ENCODE measurements around the gene CTIF.
A peak's percentile ranks its signal among the peaks of the same experiment; 100 is the strongest.
"Not testable (repeated sequence)": the region's sequence is repeated elsewhere in the genome, so short reads cannot be mapped to it uniquely, and the experiment has no call there.

CTIF gene

DNA sequence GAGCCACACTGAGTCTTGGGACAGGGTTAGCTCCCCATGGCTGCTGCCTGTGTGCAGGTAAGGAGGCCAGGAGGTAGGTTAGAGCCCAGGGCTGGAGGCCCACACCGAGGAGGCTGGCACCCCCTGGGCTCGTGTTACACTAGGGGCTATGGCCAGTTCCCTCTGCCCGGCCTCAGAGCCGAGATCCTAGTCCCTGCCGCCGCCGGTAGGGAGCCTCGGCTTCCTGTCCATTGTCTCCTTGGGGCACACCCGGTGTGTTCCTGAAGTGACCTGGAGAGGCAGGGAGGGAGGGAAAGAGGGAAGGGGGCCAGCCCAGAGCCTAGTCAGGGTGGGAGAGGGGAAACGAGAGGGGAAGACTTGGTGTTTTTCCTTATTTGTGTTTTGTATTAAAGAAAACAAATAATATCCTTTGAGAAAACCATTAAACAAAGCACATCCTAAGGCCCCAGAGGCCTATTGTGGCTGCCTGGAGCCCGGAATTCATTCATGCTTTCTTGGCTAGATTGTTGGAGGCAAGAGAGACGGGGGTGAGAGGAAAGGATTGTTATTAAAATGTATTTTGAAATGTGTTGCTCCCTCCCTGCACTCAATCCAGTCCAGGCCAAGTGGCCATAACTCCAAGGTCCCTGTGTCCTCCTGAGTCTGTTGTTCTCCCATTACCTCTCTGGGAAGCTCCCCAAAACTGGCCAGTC, 170.7 kb downstream of the CTIF start:
- TF ChIP-seq, protein P1, sequence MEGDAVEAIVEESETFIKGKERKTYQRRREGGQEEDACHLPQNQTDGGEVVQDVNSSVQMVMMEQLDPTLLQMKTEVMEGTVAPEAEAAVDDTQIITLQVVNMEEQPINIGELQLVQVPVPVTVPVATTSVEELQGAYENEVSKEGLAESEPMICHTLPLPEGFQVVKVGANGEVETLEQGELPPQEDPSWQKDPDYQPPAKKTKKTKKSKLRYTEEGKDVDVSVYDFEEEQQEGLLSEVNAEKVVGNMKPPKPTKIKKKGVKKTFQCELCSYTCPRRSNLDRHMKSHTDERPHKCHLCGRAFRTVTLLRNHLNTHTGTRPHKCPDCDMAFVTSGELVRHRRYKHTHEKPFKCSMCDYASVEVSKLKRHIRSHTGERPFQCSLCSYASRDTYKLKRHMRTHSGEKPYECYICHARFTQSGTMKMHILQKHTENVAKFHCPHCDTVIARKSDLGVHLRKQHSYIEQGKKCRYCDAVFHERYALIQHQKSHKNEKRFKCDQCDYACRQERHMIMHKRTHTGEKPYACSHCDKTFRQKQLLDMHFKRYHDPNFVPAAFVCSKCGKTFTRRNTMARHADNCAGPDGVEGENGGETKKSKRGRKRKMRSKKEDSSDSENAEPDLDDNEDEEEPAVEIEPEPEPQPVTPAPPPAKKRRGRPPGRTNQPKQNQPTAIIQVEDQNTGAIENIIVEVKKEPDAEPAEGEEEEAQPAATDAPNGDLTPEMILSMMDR (IDR thresholded peaks at IDR 0.05): no peak
- no peak for TF ChIP-seq ZFX (IDR thresholded peaks at IDR 0.05; ENCODE audit: borderline replicate concordance)
- H3K27ac ChIP-seq: no peak overlapping the region

DNA sequence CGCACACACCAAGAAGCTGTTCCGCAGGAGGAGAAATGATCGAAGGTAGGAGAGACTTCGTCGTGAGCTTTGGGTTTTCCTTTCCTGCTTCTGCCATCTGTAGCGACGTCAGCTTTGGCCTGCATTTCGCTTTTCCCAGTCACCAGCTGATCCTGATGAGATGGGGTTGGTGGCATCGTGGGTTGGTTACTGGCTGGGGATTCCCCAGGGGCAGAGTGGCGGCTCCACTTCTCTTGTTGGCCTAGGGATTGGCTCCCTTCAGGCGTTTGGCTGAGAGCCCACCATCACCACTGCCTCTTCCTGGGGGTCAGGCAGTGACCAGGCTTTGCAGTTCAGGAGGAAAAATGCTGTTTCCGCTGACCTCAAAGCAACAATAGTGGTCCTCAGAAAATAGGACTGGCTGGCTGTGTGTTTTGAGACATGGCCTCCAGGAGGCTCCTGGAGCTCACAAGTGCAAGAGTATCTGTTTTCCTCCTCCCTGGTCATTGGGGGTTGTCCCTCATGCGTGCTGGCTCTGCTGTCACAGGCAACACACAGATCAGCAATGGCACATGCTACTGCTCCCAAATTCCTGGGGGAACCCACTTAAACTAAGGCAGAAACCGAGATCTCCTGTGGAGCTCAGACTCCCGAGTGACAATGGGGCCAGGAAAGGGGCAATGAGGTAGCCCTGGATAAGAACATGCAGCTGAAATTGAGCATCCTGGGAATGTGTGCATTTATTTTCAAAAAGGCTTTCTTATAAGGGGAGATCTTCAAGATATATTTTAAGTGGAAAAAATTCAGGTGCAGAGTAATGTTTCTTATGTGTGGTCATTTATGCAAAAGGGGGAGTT, 173.0 kb downstream of the CTIF start:
- H3K27ac ChIP-seq: no peak overlapping the region
- TF ChIP-seq, protein P1 (IDR thresholded peaks at IDR 0.05): peak; percentile 27
- TF ChIP-seq ZFX (IDR thresholded peaks at IDR 0.05; ENCODE audit: borderline replicate concordance): no peak

DNA sequence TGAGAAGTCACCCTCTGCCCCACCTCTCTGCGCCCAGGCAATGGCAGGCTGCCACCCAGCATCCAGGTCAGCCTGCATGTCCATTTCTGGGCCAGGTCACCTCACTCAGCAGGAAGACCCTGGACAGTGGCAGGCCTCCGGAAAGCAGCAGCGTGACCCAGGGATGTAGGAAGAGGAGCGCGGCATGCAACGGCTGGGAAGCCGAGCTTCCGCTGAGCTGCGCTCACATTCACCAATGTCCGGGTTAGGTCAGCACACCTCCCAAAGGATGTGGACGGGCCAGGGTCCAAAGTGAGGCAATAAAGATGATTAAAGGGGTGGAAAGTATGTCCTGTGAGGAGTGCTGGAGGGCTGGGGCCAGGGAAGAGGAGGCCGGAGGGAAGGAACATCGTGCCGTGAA, 174.5 kb downstream of the CTIF start:
- TF ChIP-seq, protein P1 (IDR thresholded peaks at IDR 0.05): no peak
- no peak for TF ChIP-seq ZFX (IDR thresholded peaks at IDR 0.05; ENCODE audit: borderline replicate concordance)
- no peak overlapping the region for H3K27ac ChIP-seq

DNA sequence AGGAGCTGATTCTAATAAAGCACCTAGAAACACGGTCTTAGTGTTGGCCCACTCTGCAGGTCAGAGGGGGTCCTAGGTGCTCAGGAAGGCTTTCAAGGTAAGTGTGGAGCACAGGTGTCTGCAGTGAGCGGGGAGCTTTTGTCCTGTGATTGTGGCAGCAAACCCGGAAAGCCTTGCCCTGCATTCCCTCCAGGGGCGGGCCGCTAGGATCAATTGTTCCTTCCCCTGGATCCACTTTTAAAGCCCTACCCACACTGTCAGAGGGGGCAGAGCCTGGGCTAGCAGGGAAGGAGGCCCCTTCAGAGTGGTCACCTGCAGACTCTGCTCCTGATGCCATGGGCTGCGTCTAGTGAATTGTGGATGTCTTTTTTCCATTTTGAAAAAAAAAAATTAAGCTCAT, 176.0 kb downstream of the CTIF start:
- no peak for TF ChIP-seq ZFX (IDR thresholded peaks at IDR 0.05; ENCODE audit: borderline replicate concordance)
- TF ChIP-seq, protein P1 (IDR thresholded peaks at IDR 0.05): no peak
- no peak overlapping the region for H3K27ac ChIP-seq

DNA sequence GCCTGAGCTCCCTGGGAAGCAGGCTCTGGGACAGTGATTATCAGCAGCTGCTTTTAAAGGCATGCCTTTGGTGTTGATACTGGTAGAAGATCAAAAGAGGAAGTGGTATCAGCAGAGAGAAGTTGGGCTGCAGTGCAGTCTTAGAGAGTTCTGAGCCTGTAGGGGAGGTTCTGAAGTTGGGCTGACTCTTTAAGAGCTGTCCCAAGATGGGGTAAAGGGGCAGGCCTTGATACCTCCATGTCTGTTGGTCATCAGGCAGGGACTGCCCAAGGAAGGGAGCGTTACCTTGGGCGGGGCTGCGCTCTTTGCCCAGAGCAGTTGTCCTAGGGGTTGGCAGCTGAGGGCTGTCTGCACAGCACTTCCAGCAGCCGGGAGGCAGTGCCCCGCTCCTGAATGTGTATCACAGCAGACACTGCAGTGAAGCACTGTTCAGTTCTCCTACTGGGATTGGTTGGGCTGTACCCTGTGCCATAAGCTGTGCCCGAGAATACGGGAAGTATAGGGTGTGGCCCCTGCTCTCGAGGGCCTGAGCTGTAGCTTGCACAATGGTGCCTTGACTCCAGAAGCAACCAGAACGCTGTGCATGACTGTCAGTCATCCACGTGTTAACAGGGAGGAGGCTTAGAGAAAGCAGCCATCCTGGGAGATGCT, 177.0 kb downstream of the CTIF start:
- TF ChIP-seq ZFX (IDR thresholded peaks at IDR 0.05; ENCODE audit: borderline replicate concordance): no peak
- TF ChIP-seq, protein P1 (IDR thresholded peaks at IDR 0.05): no peak

DNA sequence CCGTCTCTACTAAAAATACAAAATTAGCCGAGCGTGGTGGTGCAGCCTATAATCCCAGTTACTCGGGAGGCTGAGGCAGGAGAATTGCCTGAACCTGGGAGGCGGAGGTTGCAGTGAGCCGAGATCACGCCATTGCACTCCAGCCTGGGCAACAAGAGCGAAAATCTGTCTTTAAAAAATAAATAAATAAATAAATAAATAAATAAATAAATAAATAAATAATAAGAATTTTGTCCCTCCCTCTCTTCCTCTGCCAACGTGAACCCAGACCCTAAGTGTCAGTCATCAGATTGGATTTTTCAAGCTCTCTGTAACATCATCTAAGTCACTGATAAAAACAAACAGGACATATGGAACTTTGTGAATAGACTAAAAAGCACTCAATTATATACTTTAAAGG, 178.4 kb downstream of the CTIF start:
- not testable (repeated sequence) for H3K27ac ChIP-seq

More for the DNA sequence above, 177.0 kb downstream of the CTIF start:
- H3K27ac ChIP-seq: no peak overlapping the region

DNA sequence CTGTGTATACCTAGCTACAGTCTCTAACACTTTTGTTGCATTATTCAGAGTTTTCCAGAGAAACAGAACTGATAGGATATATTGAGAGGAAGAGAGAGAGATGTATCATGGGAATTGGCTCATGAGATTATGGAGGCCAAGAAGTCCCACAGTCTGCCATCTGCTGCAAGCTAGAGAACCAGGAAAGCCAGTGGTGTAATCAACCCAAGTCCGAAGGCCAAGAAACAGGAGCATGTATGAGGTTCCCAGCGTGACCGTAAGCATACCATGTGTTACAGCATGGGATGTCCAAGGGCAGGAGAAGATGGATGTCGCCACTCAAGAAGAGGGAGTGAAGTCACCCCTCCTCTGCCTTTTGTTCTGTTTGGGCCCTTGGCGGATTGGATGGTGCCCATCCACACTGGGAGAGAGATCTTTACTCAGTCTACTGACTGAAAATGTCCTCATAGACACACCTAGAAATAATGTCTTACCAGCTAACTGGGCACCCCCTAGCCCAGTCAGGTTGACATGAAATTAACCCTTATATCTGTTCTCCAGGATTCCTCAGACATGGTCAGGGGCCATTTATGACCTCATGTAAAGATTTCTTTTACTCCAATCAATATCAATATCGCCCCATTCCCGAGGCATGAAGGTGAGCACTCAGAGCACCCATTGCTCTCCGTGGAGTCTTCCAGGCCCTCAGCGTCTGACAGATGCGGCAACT, 179.6 kb downstream of the CTIF start:
- H3K27ac ChIP-seq: no peak overlapping the region
- TF ChIP-seq, protein P1 (IDR thresholded peaks at IDR 0.05): no peak
- TF ChIP-seq ZFX (IDR thresholded peaks at IDR 0.05; ENCODE audit: borderline replicate concordance): no peak

Data from 22Rv1 (cell line).